PC-3 (cell line): Measurements from ENCODE around the gene TMEM233.

Experiments used
- CTCF ChIP-seq: fragments of 300-600 bp; sonication (generic); conservative IDR thresholded peaks from 2 replicates; pipeline ENCODE4 v1.5.1; 2017; ENCODE audit warnings: antibody characterized with exemption, low read depth, mild to moderate bottlenecking, low read length
- EZH2 ChIP-seq: fragments of 300-600 bp; sonication (generic); IDR thresholded peaks from one replicate; pipeline ENCODE4 v1.6.1; 2017; ENCODE audit warnings: antibody characterized with exemption, mild to moderate bottlenecking, low read length; ENCODE audit not compliant: unreplicated experiment
- EZH2phosphoT487 ChIP-seq: fragments of 300-600 bp; sonication (generic); IDR thresholded peaks from 2 replicates; pipeline ENCODE4 v1.6.1; 2018; ENCODE audit warnings: mild to moderate bottlenecking, antibody characterized with exemption, low read length, borderline replicate concordance

- TF ChIP-seq CTCF (no peak), EZH2phosphoT487 (no peak), EZH2 (no peak)
Measured at GRCh38 chr12:119673634-119674033, 80.1 kb downstream of the TMEM233 start.
